Measurements from ENCODE around the gene BNC2. TPM values are rescaled to one million over a fixed set of nuclear protein-coding genes. Genes with fewer than 3 reads are reported as not detected.
A peak's percentile ranks its signal among the peaks of the same experiment; 100 is the strongest.

BNC2 gene
- total and polyA plus RNA-seq, 2 donors, result 1.8 to 3.9 TPM

GRCh38 chr9:16825971-16826625, 44.4 kb downstream of the BNC2 start:
- 92% methylated on average over 5 of the region's 5 CpGs for WGBS
- DNase-seq (ENCODE audit: low read depth in 6 of 9, low spot score in 9 of 9), result no peak
- H3K4me3 ChIP-seq (ENCODE audit: low read length in 2 of 2), result no peak overlapping the region
- H3K36me3 ChIP-seq (ENCODE audit: control insufficient read depth in 2 of 2, insufficient read depth in 2 of 2, low read length in 1 of 2), result no peaks in the 10 kb centered on the region
- no peak overlapping the region for H3K27ac ChIP-seq (ENCODE audit: low read depth in 1 of 2, low read length in 1 of 2)
- H3K9me3 ChIP-seq (ENCODE audit: control insufficient read depth in 2 of 2, insufficient read depth in 1 of 2, low read length in 1 of 2), result no peaks in the 10 kb centered on the region
- H3K4me1 ChIP-seq (ENCODE audit: control insufficient read depth in 2 of 2, insufficient read depth in 2 of 2, low read length in 2 of 2), result no peaks in the 10 kb centered on the region
- peaks cover 2 to 22% of the 10 kb centered on the region in 2 donors for H3K27me3 ChIP-seq (ENCODE audit: control insufficient read depth in 2 of 2, insufficient read depth in 1 of 2, low read length in 1 of 2)

- DNase-seq (ENCODE audit: low read depth in 6 of 9, low spot score in 9 of 9), result no peak
- Histone ChIP-seq H3K27ac (ENCODE audit: low read depth in 1 of 2, low read length in 1 of 2) (no peak overlapping the region), H3K36me3 (ENCODE audit: control insufficient read depth in 2 of 2, insufficient read depth in 2 of 2, low read length in 1 of 2) (no peaks in the 10 kb centered on the region), H3K27me3 (ENCODE audit: control insufficient read depth in 2 of 2, insufficient read depth in 1 of 2, low read length in 1 of 2) (peaks cover 2 to 22% of the 10 kb centered on the region in 2 donors), H3K4me3 (ENCODE audit: low read length in 2 of 2) (no peak overlapping the region), H3K9me3 (ENCODE audit: control insufficient read depth in 2 of 2, insufficient read depth in 1 of 2, low read length in 1 of 2) (no peaks in the 10 kb centered on the region), H3K4me1 (ENCODE audit: control insufficient read depth in 2 of 2, insufficient read depth in 2 of 2, low read length in 2 of 2) (no peaks in the 10 kb centered on the region)
Measured at GRCh38 chr9:16825331-16825725, 45.1 kb downstream of the BNC2 start.

- H3K9me3 ChIP-seq (ENCODE audit: control insufficient read depth in 2 of 2, insufficient read depth in 1 of 2, low read length in 1 of 2), result no peaks in the 10 kb centered on the region
- DNase-seq (ENCODE audit: low read depth in 6 of 9, low spot score in 9 of 9), result no peak
- WGBS, result 79% methylated on average over 8 of the region's 8 CpGs
- no peaks in the 10 kb centered on the region for H3K36me3 ChIP-seq (ENCODE audit: control insufficient read depth in 2 of 2, insufficient read depth in 2 of 2, low read length in 1 of 2)
- H3K4me3 ChIP-seq (ENCODE audit: low read length in 2 of 2), result no peak overlapping the region
- peaks cover 2 to 21% of the 10 kb centered on the region in 2 donors for H3K27me3 ChIP-seq (ENCODE audit: control insufficient read depth in 2 of 2, insufficient read depth in 1 of 2, low read length in 1 of 2)
- H3K4me1 ChIP-seq (ENCODE audit: control insufficient read depth in 2 of 2, insufficient read depth in 2 of 2, low read length in 2 of 2), result no peaks in the 10 kb centered on the region
- H3K27ac ChIP-seq (ENCODE audit: low read depth in 1 of 2, low read length in 1 of 2), result peak overlapping the region in 1 of 2 donors; percentile 31
Measured at GRCh38 chr9:16824545-16825330, 45.7 kb downstream of the BNC2 start.

- 85% methylated on average over 2 of the region's 2 CpGs for WGBS
- no peak overlapping the region for H3K27ac ChIP-seq (ENCODE audit: low read depth in 1 of 2, low read length in 1 of 2)
- no peaks in the 10 kb centered on the region for H3K36me3 ChIP-seq (ENCODE audit: control insufficient read depth in 2 of 2, insufficient read depth in 2 of 2, low read length in 1 of 2)
- peaks cover 1 to 13% of the 10 kb centered on the region in 2 donors for H3K27me3 ChIP-seq (ENCODE audit: control insufficient read depth in 2 of 2, insufficient read depth in 1 of 2, low read length in 1 of 2)
- DNase-seq (ENCODE audit: low read depth in 6 of 9, low spot score in 9 of 9), result no peak
- no peak overlapping the region for H3K4me3 ChIP-seq (ENCODE audit: low read length in 2 of 2)
- H3K9me3 ChIP-seq (ENCODE audit: control insufficient read depth in 2 of 2, insufficient read depth in 1 of 2, low read length in 1 of 2), result no peaks in the 10 kb centered on the region
- H3K4me1 ChIP-seq (ENCODE audit: control insufficient read depth in 2 of 2, insufficient read depth in 2 of 2, low read length in 2 of 2), result no peaks in the 10 kb centered on the region
Measured at GRCh38 chr9:16823906-16824305, 46.6 kb downstream of the BNC2 start.

- Histone ChIP-seq H3K9me3 (ENCODE audit: control insufficient read depth in 2 of 2, insufficient read depth in 1 of 2, low read length in 1 of 2) (no peaks in the 10 kb centered on the region), H3K36me3 (ENCODE audit: control insufficient read depth in 2 of 2, insufficient read depth in 2 of 2, low read length in 1 of 2) (no peaks in the 10 kb centered on the region), H3K4me3 (ENCODE audit: low read length in 2 of 2) (no peak overlapping the region), H3K27ac (ENCODE audit: low read depth in 1 of 2, low read length in 1 of 2) (no peak overlapping the region), H3K27me3 (ENCODE audit: control insufficient read depth in 2 of 2, insufficient read depth in 1 of 2, low read length in 1 of 2) (no peaks in the 10 kb centered on the region), H3K4me1 (ENCODE audit: control insufficient read depth in 2 of 2, insufficient read depth in 2 of 2, low read length in 2 of 2) (no peaks in the 10 kb centered on the region)
- DNase-seq (ENCODE audit: low read depth in 6 of 9, low spot score in 9 of 9), result no peak
- 85% methylated on average over 1 of the region's 1 CpG for WGBS
Measured at GRCh38 chr9:16821344-16821743, 49.1 kb downstream of the BNC2 start.

- H3K36me3 ChIP-seq (ENCODE audit: control insufficient read depth in 2 of 2, insufficient read depth in 2 of 2, low read length in 1 of 2), result no peaks in the 10 kb centered on the region
- no peak overlapping the region for H3K27ac ChIP-seq (ENCODE audit: low read depth in 1 of 2, low read length in 1 of 2)
- no peak overlapping the region for H3K4me3 ChIP-seq (ENCODE audit: low read length in 2 of 2)
- WGBS, result 88% methylated on average over 2 of the region's 2 CpGs
- no peaks in the 10 kb centered on the region for H3K4me1 ChIP-seq (ENCODE audit: control insufficient read depth in 2 of 2, insufficient read depth in 2 of 2, low read length in 2 of 2)
- H3K9me3 ChIP-seq (ENCODE audit: control insufficient read depth in 2 of 2, insufficient read depth in 1 of 2, low read length in 1 of 2), result no peaks in the 10 kb centered on the region
- H3K27me3 ChIP-seq (ENCODE audit: control insufficient read depth in 2 of 2, insufficient read depth in 1 of 2, low read length in 1 of 2), result no peaks in the 10 kb centered on the region
- DNase-seq (ENCODE audit: low read depth in 6 of 9, low spot score in 9 of 9), result no peak
Measured at GRCh38 chr9:16817514-16817913, 53.0 kb downstream of the BNC2 start.

GRCh38 chr9:16817002-16817401, 53.5 kb downstream of the BNC2 start:
- WGBS, result 96% methylated on average over 2 of the region's 2 CpGs
- peaks cover 0 to 2% of the 10 kb centered on the region in 2 donors for H3K4me1 ChIP-seq (ENCODE audit: control insufficient read depth in 2 of 2, insufficient read depth in 2 of 2, low read length in 2 of 2)
- no peaks in the 10 kb centered on the region for H3K27me3 ChIP-seq (ENCODE audit: control insufficient read depth in 2 of 2, insufficient read depth in 1 of 2, low read length in 1 of 2)
- no peak overlapping the region for H3K4me3 ChIP-seq (ENCODE audit: low read length in 2 of 2)
- no peak for DNase-seq (ENCODE audit: low read depth in 6 of 9, low spot score in 9 of 9)
- H3K36me3 ChIP-seq (ENCODE audit: control insufficient read depth in 2 of 2, insufficient read depth in 2 of 2, low read length in 1 of 2), result no peaks in the 10 kb centered on the region
- no peaks in the 10 kb centered on the region for H3K9me3 ChIP-seq (ENCODE audit: control insufficient read depth in 2 of 2, insufficient read depth in 1 of 2, low read length in 1 of 2)
- H3K27ac ChIP-seq (ENCODE audit: low read depth in 1 of 2, low read length in 1 of 2), result no peak overlapping the region

- no peaks in the 10 kb centered on the region for H3K9me3 ChIP-seq (ENCODE audit: control insufficient read depth in 2 of 2, insufficient read depth in 1 of 2, low read length in 1 of 2)
- WGBS, result 84% methylated on average over 4 of the region's 4 CpGs
- no peak overlapping the region for H3K27ac ChIP-seq (ENCODE audit: low read depth in 1 of 2, low read length in 1 of 2)
- no peak for DNase-seq (ENCODE audit: low read depth in 6 of 9, low spot score in 9 of 9)
- H3K36me3 ChIP-seq (ENCODE audit: control insufficient read depth in 2 of 2, insufficient read depth in 2 of 2, low read length in 1 of 2), result no peaks in the 10 kb centered on the region
- no peaks in the 10 kb centered on the region for H3K27me3 ChIP-seq (ENCODE audit: control insufficient read depth in 2 of 2, insufficient read depth in 1 of 2, low read length in 1 of 2)
- H3K4me3 ChIP-seq (ENCODE audit: low read length in 2 of 2), result no peak overlapping the region
- peaks cover 0 to 3% of the 10 kb centered on the region in 2 donors for H3K4me1 ChIP-seq (ENCODE audit: control insufficient read depth in 2 of 2, insufficient read depth in 2 of 2, low read length in 2 of 2)
Measured at GRCh38 chr9:16816011-16816410, 54.5 kb downstream of the BNC2 start.

- Histone ChIP-seq H3K4me3 (ENCODE audit: low read length in 2 of 2) (no peak overlapping the region), H3K27ac (ENCODE audit: low read depth in 1 of 2, low read length in 1 of 2) (no peak overlapping the region), H3K27me3 (ENCODE audit: control insufficient read depth in 2 of 2, insufficient read depth in 1 of 2, low read length in 1 of 2) (no peaks in the 10 kb centered on the region), H3K9me3 (ENCODE audit: control insufficient read depth in 2 of 2, insufficient read depth in 1 of 2, low read length in 1 of 2) (no peaks in the 10 kb centered on the region), H3K4me1 (ENCODE audit: control insufficient read depth in 2 of 2, insufficient read depth in 2 of 2, low read length in 2 of 2) (peaks cover 0 to 3% of the 10 kb centered on the region in 2 donors), H3K36me3 (ENCODE audit: control insufficient read depth in 2 of 2, insufficient read depth in 2 of 2, low read length in 1 of 2) (no peaks in the 10 kb centered on the region)
- WGBS, result 91% methylated on average over 2 of the region's 2 CpGs
- DNase-seq (ENCODE audit: low read depth in 6 of 9, low spot score in 9 of 9), result no peak
Measured at GRCh38 chr9:16815079-16815478, 55.4 kb downstream of the BNC2 start.

Measured in thymus (tissue), 11 donors.